Caco-2 (cell line): ENCODE results near the gene HOMER2. TPM values are rescaled to one million over a fixed set of nuclear protein-coding genes. Genes with fewer than 3 reads are reported as not detected.
"Not testable (repeated sequence)": the region's sequence is repeated elsewhere in the genome, so short reads cannot be mapped to it uniquely, and the experiment has no call there.

Experiments
- BruUV-seq: library from RNA; stranded (reverse); fragments of 400-500 nt; replicated peaks from 2 replicates; lab custom pipeline; 2021; lab: Mats Ljungman, UMichigan
- CTCF ChIA-PET: fragments of 300-600 bp; sonication (Branson Sonifier 250); formaldehyde crosslinking; loops from one replicate; lab custom pipeline; 2022; ENCODE audit warnings: antibody characterized with exemption; lab: Charles Lee
- POLR2A ChIA-PET: fragments of 300-600 bp; sonication (Branson Sonifier 250); formaldehyde crosslinking; loops from one replicate; lab custom pipeline; 2022; ENCODE audit warnings: antibody characterized with exemption; lab: Charles Lee
- DNase-seq, 2 experiments: peaks; one replicate each; pipeline versions ENCODE4 v3.0.0 to v3.0.0-alpha.2; 2020 to 2022
- H3K27me3 ChIP-seq: replicated peaks from 2 replicates; pipeline ENCODE4 v1.6.0; 2011; ENCODE audit warnings: low read length; ENCODE audit not compliant: control insufficient read depth, insufficient read depth
- H3K36me3 ChIP-seq: 2 replicates; pipeline ENCODE4 v1.5.1; 2011; ENCODE audit warnings: low read length; ENCODE audit not compliant: control insufficient read depth, insufficient read depth
- H3K4me1 ChIP-seq: fragments of 250-450 bp; sonication (Bioruptor Pico); 2 replicates; pipeline ENCODE4 v1.5.1; 2020; ENCODE audit warnings: mild to moderate bottlenecking
- H3K4me3 ChIP-seq: 2 replicates; pipeline ENCODE4 v1.5.1; 2011; ENCODE audit warnings: low read depth, mild to moderate bottlenecking, control low read depth, low read length
- H3K9me3 ChIP-seq: fragments of 250-450 bp; sonication (Bioruptor Pico); 2 replicates; pipeline ENCODE4 v1.5.1; 2020; ENCODE audit warnings: mild to moderate bottlenecking, moderate library complexity
- H3K27ac Mint-ChIP-seq: one replicate; pipeline ENCODE4 v1.8.0; 2022; ENCODE audit warnings: mixed read lengths; ENCODE audit not compliant: unreplicated experiment
- H3K27me3 Mint-ChIP-seq: one replicate; pipeline ENCODE4 v1.8.0; 2022; ENCODE audit warnings: mixed read lengths; ENCODE audit not compliant: insufficient read depth, unreplicated experiment
- H3K36me3 Mint-ChIP-seq: one replicate; pipeline ENCODE4 v1.8.0; 2022; ENCODE audit warnings: mild to moderate bottlenecking, mixed read lengths; ENCODE audit not compliant: insufficient read depth, unreplicated experiment
- H3K4me1 Mint-ChIP-seq: one replicate; pipeline ENCODE4 v1.8.0; 2022; ENCODE audit warnings: low read depth, mixed read lengths; ENCODE audit not compliant: unreplicated experiment
- H3K4me3 Mint-ChIP-seq: one replicate; pipeline ENCODE4 v1.8.0; 2022; ENCODE audit warnings: mild to moderate bottlenecking, moderate library complexity, mixed read lengths; ENCODE audit not compliant: unreplicated experiment
- H3K9me3 Mint-ChIP-seq: one replicate; pipeline ENCODE4 v1.8.0; 2022; ENCODE audit warnings: mixed read lengths; ENCODE audit not compliant: unreplicated experiment
- intact Hi-C: fragments of 100-400 bp; cut with micrococcal nuclease; formaldehyde crosslinking; loops from one replicate; pipeline ENCODE4 v1.10.0; 2022; ENCODE audit not compliant: unreplicated experiment
- total RNA-seq: library from RNA; stranded (reverse); gene quantifications from 2 replicates; pipeline ENCODE4 v1.2.3, GENCODE V29; 2022
- TF ChIP-seq, protein P1 (sequence below), 2 experiments: fragments of 200-600 bp in 1 of 2; IDR thresholded peaks; 1 replicate in 1 of 2; 2 replicates in 1 of 2; pipeline versions ENCODE4 v1.5.1 to v1.8.0; 2011 to 2022; ENCODE audit warnings: antibody characterized with exemption in 1 of 2, control low read depth in 1 of 2, inconsistent platforms in 1 of 2, low read depth in 1 of 2, low read length in 1 of 2, mild to moderate bottlenecking in 1 of 2, moderate library complexity in 1 of 2; ENCODE audit not compliant: insufficient read depth in 1 of 2, severe bottlenecking in 1 of 2, unreplicated experiment in 1 of 2

HOMER2 gene
- total RNA-seq, 1 experiment from 2014 or later: 5.5 TPM

DNA sequence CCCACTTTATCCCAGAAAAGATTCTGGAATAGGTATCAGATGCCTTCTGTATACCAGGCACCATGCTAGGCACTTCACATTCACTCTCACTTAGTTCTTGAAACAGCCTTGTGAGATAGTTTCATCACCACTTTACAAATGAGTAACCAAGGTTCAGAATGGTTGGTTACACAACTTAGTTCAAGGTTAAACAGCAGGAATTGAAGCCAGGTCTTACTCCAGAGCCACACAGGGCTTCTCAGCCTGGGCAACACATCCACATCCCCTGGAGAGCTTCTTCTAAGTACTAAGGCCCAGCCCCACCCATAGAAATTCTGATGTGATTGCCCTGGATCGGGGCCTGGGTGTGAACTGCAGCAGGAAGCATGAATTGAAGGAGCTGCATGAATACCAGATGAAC lies 124.4 kb downstream of the HOMER2 start:
- intact Hi-C loops: no loop called here
- POLR2A ChIA-PET: no interaction called here
- TF ChIP-seq, protein P1, sequence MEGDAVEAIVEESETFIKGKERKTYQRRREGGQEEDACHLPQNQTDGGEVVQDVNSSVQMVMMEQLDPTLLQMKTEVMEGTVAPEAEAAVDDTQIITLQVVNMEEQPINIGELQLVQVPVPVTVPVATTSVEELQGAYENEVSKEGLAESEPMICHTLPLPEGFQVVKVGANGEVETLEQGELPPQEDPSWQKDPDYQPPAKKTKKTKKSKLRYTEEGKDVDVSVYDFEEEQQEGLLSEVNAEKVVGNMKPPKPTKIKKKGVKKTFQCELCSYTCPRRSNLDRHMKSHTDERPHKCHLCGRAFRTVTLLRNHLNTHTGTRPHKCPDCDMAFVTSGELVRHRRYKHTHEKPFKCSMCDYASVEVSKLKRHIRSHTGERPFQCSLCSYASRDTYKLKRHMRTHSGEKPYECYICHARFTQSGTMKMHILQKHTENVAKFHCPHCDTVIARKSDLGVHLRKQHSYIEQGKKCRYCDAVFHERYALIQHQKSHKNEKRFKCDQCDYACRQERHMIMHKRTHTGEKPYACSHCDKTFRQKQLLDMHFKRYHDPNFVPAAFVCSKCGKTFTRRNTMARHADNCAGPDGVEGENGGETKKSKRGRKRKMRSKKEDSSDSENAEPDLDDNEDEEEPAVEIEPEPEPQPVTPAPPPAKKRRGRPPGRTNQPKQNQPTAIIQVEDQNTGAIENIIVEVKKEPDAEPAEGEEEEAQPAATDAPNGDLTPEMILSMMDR (IDR thresholded peaks at IDR 0.05; ENCODE audit: insufficient read depth in 1 of 2, low read depth in 1 of 2, low read length in 1 of 2, severe bottlenecking in 1 of 2, unreplicated experiment in 1 of 2): no peak
- Mint-ChIP-seq H3K4me1 (no peaks in the 10 kb centered on the region), H3K27me3 (no peaks in the 10 kb centered on the region), H3K36me3 (peaks cover 73% of the 10 kb centered on the region), H3K9me3 (no peaks in the 10 kb centered on the region), H3K4me3 (no peak overlapping the region), H3K27ac (no peak overlapping the region)
- BruUV-seq: no TSS peak
- H3K4me3 ChIP-seq: no peak overlapping the region
- CTCF ChIA-PET: no interaction called here
- H3K27me3 ChIP-seq: no peaks in the 10 kb centered on the region
- H3K9me3 ChIP-seq: no peaks in the 10 kb centered on the region
- no peak for DNase-seq
- no peaks in the 10 kb centered on the region for H3K4me1 ChIP-seq
- H3K36me3 ChIP-seq: no peaks in the 10 kb centered on the region; the same call in 1 of the 2 replicates

DNA sequence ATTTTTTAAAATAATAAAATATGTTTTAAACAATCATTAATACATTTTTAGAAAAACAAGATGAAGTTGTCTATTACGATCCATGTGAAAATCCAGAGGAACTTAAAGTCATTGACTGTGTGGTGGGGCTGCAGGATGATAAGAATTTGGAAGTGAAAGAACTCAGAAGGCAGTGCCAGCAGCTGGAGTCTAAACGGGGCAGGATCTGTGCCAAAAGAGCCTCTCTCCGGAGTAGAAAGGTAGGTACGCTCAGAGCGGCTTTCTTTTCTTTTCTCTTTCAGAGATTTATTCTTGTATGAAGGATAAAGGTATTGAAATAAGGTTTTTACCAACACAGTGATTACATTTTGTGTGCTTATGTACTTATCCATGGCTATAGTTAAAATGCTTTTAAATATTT lies 129.5 kb downstream of the HOMER2 start:
- H3K27me3 ChIP-seq: no peaks in the 10 kb centered on the region
- intact Hi-C loops: no loop called here
- no peak for DNase-seq
- ChIA-PET POLR2A (no interaction called here), CTCF (no interaction called here)
- no TSS peak for BruUV-seq
- Mint-ChIP-seq H3K36me3 (peaks cover 70% of the 10 kb centered on the region), H3K4me1 (no peaks in the 10 kb centered on the region), H3K9me3 (no peaks in the 10 kb centered on the region), H3K4me3 (no peak overlapping the region), H3K27me3 (no peaks in the 10 kb centered on the region), H3K27ac (no peak overlapping the region)
- no peaks in the 10 kb centered on the region for H3K9me3 ChIP-seq
- no peaks in the 10 kb centered on the region for H3K4me1 ChIP-seq
- H3K36me3 ChIP-seq: no peaks in the 10 kb centered on the region; the same call in 1 of the 2 replicates
- H3K4me3 ChIP-seq: no peak overlapping the region
- TF ChIP-seq, protein P1 (IDR thresholded peaks at IDR 0.05; ENCODE audit: insufficient read depth in 1 of 2, low read depth in 1 of 2, low read length in 1 of 2, severe bottlenecking in 1 of 2, unreplicated experiment in 1 of 2): no peak

DNA sequence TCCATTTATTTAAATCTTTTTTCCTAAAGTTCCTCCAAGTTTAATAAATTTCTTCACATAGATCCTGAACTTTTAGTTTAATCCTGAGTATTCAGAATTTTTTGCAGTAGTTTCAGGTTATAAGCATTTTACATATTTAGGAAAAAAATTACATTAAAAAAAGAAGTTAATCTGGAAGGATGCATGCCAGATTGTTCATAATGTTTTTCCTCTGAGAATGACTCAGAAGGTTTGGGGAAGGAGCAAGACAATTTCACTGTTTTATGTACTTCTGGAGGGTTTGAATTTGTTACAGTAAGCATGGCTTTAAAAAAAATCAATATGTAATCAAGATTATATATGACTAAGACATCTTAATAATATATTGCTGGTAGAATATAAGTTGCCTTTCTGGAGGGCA lies 130.7 kb downstream of the HOMER2 start:
- BruUV-seq, H3K4me1 ChIP-seq, H3K4me3 ChIP-seq, H3K9me3 Mint-ChIP-seq, H3K36me3 ChIP-seq, H3K27me3 ChIP-seq, H3K27ac Mint-ChIP-seq, POLR2A ChIA-PET, H3K4me3 Mint-ChIP-seq, CTCF ChIA-PET, H3K4me1 Mint-ChIP-seq, H3K9me3 ChIP-seq, H3K27me3 Mint-ChIP-seq, intact Hi-C loops, DNase-seq: not testable (repeated sequence)
- H3K36me3 Mint-ChIP-seq: peaks cover 68% of the 10 kb centered on the region

DNA sequence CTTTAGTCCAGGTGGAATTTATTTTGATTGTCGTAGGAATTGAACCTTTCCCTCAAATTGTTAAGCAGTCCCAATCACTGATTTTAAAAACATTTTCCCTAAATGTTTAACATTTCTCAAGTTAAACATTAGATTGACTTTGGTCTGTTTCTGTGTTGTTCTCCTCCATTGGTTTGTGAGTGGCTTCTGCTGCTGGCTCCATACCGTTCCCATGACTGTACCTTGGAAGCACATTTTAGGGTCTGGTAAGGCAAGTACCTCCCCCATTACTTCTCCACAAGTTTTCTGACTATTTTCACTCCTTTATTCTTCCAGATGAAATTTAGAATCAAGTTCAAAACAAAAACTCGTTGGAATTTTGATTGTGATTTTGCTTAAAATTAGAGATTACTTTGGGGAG lies 131.1 kb downstream of the HOMER2 start:
- DNase-seq, H3K4me3 Mint-ChIP-seq, POLR2A ChIA-PET, H3K4me3 ChIP-seq, H3K27me3 Mint-ChIP-seq, H3K36me3 ChIP-seq, H3K27me3 ChIP-seq, H3K4me1 Mint-ChIP-seq, intact Hi-C loops, H3K9me3 ChIP-seq, BruUV-seq, H3K9me3 Mint-ChIP-seq, H3K27ac Mint-ChIP-seq, CTCF ChIA-PET, H3K4me1 ChIP-seq: not testable (repeated sequence)
- peaks cover 68% of the 10 kb centered on the region for H3K36me3 Mint-ChIP-seq
